Measurements from ENCODE around the gene NCAPG2. TPM values are rescaled to one million over a fixed set of nuclear protein-coding genes. Genes with fewer than 3 reads are reported as not detected.

NCAPG2 gene
- total RNA-seq, 1 experiment from 2014 or later = 99.5 TPM

- Histone ChIP-seq H3F3A (ENCODE audit: insufficient read depth, low read depth) (no peaks in the 10 kb centered on the region; the same call in 1 of the 2 replicates), H3K9me2 (ENCODE audit: insufficient read depth) (no peaks in the 10 kb centered on the region), H3K79me2 (ENCODE audit: low read depth) (no peaks in the 10 kb centered on the region), H2AFZ (no peak overlapping the region), H3K4me1 (replicated peaks; ENCODE audit: insufficient read depth) (no peaks in the 10 kb centered on the region), H3K27me3 (ENCODE audit: insufficient read depth, low read depth) (no peaks in the 10 kb centered on the region), H3K4me3 (no peak overlapping the region), H3K9me3 (ENCODE audit: insufficient read depth, low read depth) (no peaks in the 10 kb centered on the region), H3K4me2 (no peak overlapping the region), H4K20me1 (ENCODE audit: insufficient read depth) (no peaks in the 10 kb centered on the region), H3K36me3 (ENCODE audit: low read depth) (no peaks in the 10 kb centered on the region), H3K27ac (no peak overlapping the region)
- ChIA-PET CTCF (interaction anchor here (0.5 kb wide), 1 partner anchor 355 kb away, joined by 4 read pairs; no protein-coding TSS in a partner anchor), POLR2A (ENCODE audit: unreplicated experiment) (no interaction called here)
- intact Hi-C loops (cut with micrococcal nuclease; ENCODE audit: unreplicated experiment) = no loop called here
- DNase-seq = no peak
- TF ChIP-seq EZH2 (IDR thresholded peaks at IDR 0.05; ENCODE audit: low read depth) = no peak
- TF ChIP-seq, protein P1, sequence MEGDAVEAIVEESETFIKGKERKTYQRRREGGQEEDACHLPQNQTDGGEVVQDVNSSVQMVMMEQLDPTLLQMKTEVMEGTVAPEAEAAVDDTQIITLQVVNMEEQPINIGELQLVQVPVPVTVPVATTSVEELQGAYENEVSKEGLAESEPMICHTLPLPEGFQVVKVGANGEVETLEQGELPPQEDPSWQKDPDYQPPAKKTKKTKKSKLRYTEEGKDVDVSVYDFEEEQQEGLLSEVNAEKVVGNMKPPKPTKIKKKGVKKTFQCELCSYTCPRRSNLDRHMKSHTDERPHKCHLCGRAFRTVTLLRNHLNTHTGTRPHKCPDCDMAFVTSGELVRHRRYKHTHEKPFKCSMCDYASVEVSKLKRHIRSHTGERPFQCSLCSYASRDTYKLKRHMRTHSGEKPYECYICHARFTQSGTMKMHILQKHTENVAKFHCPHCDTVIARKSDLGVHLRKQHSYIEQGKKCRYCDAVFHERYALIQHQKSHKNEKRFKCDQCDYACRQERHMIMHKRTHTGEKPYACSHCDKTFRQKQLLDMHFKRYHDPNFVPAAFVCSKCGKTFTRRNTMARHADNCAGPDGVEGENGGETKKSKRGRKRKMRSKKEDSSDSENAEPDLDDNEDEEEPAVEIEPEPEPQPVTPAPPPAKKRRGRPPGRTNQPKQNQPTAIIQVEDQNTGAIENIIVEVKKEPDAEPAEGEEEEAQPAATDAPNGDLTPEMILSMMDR (conservative IDR thresholded peaks at IDR 0.05) = no peak
- BruUV-seq (replicated peaks) = no TSS peak
Measured at GRCh38 chr7:158620418-158620817, 84.2 kb downstream of the NCAPG2 start.

DNA sequence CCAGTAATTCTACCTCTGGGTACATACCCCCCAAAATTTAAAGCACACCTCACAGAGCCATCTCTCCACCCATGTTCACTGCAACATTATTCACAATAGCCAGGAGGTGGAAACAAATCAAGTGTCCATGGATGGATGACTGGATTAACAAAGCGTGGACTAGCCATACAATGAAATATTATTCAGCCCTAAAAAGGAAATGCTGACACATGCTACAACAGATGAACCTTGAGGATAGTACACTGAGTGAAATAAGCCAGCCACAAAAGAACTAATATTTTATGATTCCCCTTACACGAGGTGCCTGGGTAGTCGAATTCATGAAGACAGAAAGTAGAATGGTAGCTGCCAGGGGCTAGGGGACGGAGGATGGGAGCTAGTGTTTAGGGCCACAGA is 85.9 kb downstream of the NCAPG2 start:
- no peak overlapping the region for H3K4me2 ChIP-seq
- BruUV-seq (replicated peaks) = no TSS peak
- ChIA-PET POLR2A (ENCODE audit: unreplicated experiment) (no interaction called here), CTCF (no interaction called here)
- H3K79me2 ChIP-seq (ENCODE audit: low read depth) = no peaks in the 10 kb centered on the region
- no peaks in the 10 kb centered on the region for H4K20me1 ChIP-seq (ENCODE audit: insufficient read depth)
- H3K4me3 ChIP-seq = no peak overlapping the region
- peaks cover 10% of the 10 kb centered on the region for H3F3A ChIP-seq (ENCODE audit: insufficient read depth, low read depth)
- no peaks in the 10 kb centered on the region for H3K9me2 ChIP-seq (ENCODE audit: insufficient read depth)
- H3K4me1 ChIP-seq (replicated peaks; ENCODE audit: insufficient read depth) = no peaks in the 10 kb centered on the region
- DNase-seq = no peak
- H3K36me3 ChIP-seq (ENCODE audit: low read depth) = no peaks in the 10 kb centered on the region
- H2AFZ ChIP-seq = no peak overlapping the region
- TF ChIP-seq, protein P1 (conservative IDR thresholded peaks at IDR 0.05) = no peak
- no peak for TF ChIP-seq EZH2 (IDR thresholded peaks at IDR 0.05; ENCODE audit: low read depth)
- no peaks in the 10 kb centered on the region for H3K27me3 ChIP-seq (ENCODE audit: insufficient read depth, low read depth)
- intact Hi-C loops (cut with micrococcal nuclease; ENCODE audit: unreplicated experiment) = no loop called here
- H3K9me3 ChIP-seq (ENCODE audit: insufficient read depth, low read depth) = no peaks in the 10 kb centered on the region
- no peak overlapping the region for H3K27ac ChIP-seq

DNA sequence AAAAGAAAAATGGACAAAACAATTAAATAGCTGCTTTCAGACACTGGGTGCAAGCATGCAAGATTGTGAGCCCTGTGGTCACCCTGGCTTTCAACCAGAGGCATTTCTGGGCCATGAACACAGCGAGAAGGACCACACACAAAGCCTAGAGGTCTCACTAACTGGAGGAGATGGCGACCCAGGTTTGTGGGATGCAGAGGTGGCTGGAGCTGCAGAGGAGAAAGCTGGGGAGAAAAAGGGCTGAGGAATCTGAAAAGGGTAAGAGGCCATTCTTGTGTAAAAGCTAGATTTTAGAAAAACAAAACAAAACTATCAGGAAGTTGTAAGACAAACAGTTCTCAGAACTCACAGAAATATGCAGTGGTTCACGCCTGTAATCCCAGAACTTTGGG is 86.9 kb downstream of the NCAPG2 start:
- no peaks in the 10 kb centered on the region for H3K79me2 ChIP-seq (ENCODE audit: low read depth)
- no peaks in the 10 kb centered on the region for H3K4me1 ChIP-seq (replicated peaks; ENCODE audit: insufficient read depth)
- BruUV-seq (replicated peaks) = no TSS peak
- peaks cover 10% of the 10 kb centered on the region for H3F3A ChIP-seq (ENCODE audit: insufficient read depth, low read depth)
- no peak for DNase-seq
- ChIA-PET CTCF (no interaction called here), POLR2A (ENCODE audit: unreplicated experiment) (no interaction called here)
- intact Hi-C loops (cut with micrococcal nuclease; ENCODE audit: unreplicated experiment) = no loop called here
- H3K27ac ChIP-seq = no peak overlapping the region
- H4K20me1 ChIP-seq (ENCODE audit: insufficient read depth) = no peaks in the 10 kb centered on the region
- no peak overlapping the region for H3K4me3 ChIP-seq
- H3K9me3 ChIP-seq (ENCODE audit: insufficient read depth, low read depth) = no peaks in the 10 kb centered on the region
- H3K27me3 ChIP-seq (ENCODE audit: insufficient read depth, low read depth) = no peaks in the 10 kb centered on the region
- TF ChIP-seq, protein P1 (conservative IDR thresholded peaks at IDR 0.05) = no peak
- no peak for TF ChIP-seq EZH2 (IDR thresholded peaks at IDR 0.05; ENCODE audit: low read depth)
- H3K9me2 ChIP-seq (ENCODE audit: insufficient read depth) = no peaks in the 10 kb centered on the region
- no peak overlapping the region for H3K4me2 ChIP-seq
- no peak overlapping the region for H2AFZ ChIP-seq
- H3K36me3 ChIP-seq (ENCODE audit: low read depth) = no peaks in the 10 kb centered on the region
